GM18517 (cell line): ENCODE measurements around the gene AKT2.

Experiments
- ATAC-seq: cut with Tn5 transposase; IDR thresholded peaks from one replicate; pipeline ENCODE4 v1.9.1; 2021; ENCODE audit warnings: mild to moderate bottlenecking, moderate library complexity; ENCODE audit not compliant: unreplicated experiment

Gene AKT2

DNA sequence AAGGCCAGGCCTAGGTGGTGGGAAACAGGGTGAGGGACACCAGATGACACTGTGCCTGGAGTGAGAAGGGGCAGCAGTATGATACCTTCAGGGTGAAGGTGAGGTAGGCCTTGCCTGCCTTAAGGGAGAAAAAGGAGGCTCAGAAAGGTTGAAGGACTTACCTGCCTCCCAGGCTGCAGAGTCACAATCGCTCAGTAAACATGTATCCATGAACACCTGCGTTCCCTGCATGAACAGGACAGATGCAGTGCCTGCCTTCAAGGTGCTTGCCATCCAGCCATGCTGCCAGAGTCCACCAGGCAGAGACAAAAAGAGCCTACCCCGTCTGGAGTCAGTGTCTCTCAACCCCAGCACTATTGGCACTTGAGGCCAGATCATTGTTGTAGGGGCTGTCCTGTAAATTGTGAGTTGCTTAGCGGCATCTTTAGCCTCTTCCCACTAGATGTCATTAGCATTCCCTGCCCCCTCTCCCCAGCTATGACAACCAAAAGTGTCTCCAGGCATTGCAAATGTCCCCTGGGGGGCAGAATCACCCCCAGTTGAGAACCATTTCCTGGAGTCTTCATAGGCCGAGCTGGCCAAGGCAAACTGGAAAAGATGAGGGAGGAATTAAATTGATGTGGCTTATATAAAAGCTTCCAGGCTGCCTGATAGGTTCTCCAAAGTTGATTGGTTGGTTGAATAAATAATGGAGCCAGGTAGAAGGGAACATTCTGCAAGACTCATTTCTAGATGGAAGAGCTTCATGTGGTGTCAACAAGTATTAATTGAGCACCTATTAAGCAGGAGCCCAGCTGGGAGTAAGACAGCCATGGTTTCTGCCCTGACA, 92.2 kb downstream of the AKT2 start:
- ATAC-seq, result no peak

DNA sequence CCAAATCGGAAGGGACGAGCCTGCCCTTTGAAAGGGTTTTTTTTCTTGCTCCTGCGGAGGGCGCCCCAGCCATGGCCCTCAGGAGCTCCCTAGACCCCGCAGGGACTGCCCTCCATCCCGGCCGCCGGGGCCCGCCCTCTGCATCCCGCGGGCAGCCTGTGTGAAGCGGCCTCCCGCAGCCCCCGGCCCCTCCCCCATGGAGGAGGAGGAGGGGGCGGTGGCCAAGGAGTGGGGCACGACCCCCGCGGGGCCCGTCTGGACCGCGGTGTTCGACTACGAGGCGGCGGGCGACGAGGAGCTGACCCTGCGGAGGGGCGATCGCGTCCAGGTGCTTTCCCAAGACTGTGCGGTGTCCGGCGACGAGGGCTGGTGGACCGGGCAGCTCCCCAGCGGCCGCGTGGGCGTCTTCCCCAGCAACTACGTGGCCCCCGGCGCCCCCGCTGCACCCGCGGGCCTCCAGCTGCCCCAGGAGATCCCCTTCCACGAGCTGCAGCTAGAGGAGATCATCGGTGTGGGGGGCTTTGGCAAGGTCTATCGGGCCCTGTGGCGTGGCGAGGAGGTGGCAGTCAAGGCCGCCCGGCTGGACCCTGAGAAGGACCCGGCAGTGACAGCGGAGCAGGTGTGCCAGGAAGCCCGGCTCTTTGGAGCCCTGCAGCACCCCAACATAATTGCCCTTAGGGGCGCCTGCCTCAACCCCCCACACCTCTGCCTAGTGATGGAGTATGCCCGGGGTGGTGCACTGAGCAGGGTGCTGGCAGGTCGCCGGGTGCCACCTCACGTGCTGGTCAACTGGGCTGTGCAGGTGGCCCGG, 93.1 kb downstream of the AKT2 start:
- peak; percentile 18 for ATAC-seq

DNA sequence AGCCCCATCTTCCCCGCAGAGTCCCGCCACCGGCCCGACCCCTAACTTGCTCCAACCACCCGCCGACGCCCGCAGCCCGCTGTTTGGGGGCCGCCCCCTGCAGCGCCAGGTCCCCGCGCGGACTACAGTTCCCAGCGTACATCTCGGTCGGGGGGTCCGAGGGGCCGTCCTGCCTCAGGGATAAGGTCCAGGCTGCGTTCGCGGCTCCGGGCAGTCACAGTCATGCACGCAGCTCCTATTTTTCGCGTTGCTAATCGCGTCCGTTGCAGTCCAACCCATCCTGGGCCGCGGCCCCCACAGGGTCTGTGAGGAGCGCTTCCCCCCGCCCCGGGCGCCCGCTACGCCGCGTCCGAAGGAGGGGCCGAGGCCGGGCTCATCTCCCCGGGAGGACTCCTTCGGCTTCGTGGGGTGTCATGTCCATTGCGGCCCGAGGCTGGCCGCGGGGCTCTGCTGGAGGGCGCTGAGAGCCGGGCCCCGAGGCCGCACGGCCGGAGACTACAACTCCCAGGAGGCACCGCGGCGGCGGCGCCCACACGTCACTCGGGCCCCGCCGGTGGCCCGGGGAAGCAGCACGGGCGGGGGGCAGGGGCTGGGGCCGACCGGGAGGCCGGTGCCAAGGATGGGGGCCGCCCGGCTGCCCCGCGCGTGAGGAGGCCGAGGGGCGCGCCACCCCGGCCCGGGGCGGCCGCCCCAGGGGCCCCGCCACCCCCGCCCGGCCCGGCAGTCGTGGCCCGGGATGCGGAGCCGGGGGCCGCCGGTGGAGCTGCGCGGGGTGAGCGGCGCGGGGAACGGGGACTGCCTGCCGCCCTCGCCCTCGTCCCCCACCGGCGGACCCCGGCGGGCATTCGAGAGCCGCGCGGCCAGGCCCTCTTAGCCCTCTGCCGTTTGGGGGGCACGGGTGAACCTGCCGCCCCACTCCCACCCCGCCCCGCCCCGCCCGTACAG, 94.0 kb downstream of the AKT2 start, which contains the start of gene MAP3K10:
MAP3K10 (plus strand) TSS at position 536 of the 945 bp plus-strand sequence. CDS start 606 bp downstream, outside the sequence.
- peak; percentile 59 for ATAC-seq

DNA sequence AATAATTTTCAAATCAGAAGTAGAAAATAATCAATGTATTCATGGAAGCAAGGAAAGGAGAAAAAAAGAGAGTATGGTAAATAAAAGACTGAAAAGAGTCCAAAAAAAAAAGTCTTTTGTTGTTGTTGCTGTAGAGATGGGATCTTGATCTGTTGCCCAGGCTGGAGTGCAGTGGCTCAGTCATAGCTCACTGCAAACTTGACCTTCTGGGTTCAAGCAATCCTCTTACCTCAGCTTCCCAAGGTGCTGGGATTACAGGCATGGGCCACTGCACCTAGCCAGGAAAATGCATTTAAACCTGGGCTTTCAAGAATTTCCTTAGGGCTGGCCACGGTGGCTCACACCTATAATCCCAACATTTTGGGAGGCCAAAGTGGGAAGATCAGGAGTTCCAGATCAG, 100.9 kb downstream of the AKT2 start:
- no peak for ATAC-seq
